AG04450 (cell line): ENCODE data around the gene HMGB3. TPM values are rescaled to one million over a fixed set of nuclear protein-coding genes. Genes with fewer than 3 reads are reported as not detected.

Experiments
- CTCF ChIA-PET: fragments of 300-600, 350-600 bp; formaldehyde crosslinking; extraction: SDS; loops from one replicate; lab custom pipeline; 2022; ENCODE audit warnings: antibody characterized with exemption, inconsistent platforms; lab: Charles Lee
- POLR2A ChIA-PET: fragments of 350-600 bp; formaldehyde crosslinking; extraction: SDS; loops from one replicate; lab custom pipeline; 2021; ENCODE audit warnings: antibody characterized with exemption, inconsistent platforms; lab: Yijun Ruan, JAX
- DNase-seq: peaks from one replicate; pipeline ENCODE4 v3.0.0-alpha.2; 2011; ENCODE audit warnings: low read depth, low spot score
- H3K27ac ChIP-seq: one replicate; pipeline ENCODE4 v1.5.1; 2012; ENCODE audit warnings: low read depth, low read length, control low read depth
- H3K27me3 ChIP-seq: one replicate; pipeline ENCODE4 v1.6.0; 2012; ENCODE audit warnings: low read length; ENCODE audit not compliant: control insufficient read depth, insufficient read depth
- H3K4me3 ChIP-seq: 2 replicates; pipeline ENCODE4 v1.5.1; 2011; ENCODE audit warnings: mild to moderate bottlenecking, low read depth, low read length, control low read depth
- H3K9me3 ChIP-seq: 2 replicates; pipeline ENCODE4 v1.5.1; 2012; ENCODE audit warnings: low read length; ENCODE audit not compliant: control insufficient read depth, insufficient read depth
- polyA plus RNA-seq: library from polyadenylated mRNA; depleted of rRNA; stranded (reverse); fragments of >200 nt; gene quantifications from 2 replicates; pipeline ENCODE4 v1.2.3, GENCODE V29; 2011
- TF ChIP-seq, protein P1 (sequence below): IDR thresholded peaks from 2 replicates; pipeline ENCODE4 v1.5.1; 2011; ENCODE audit warnings: low read depth, low read length, control low read depth, inconsistent platforms

Gene HMGB3
- polyA plus RNA-seq, 1 experiment = 21.1 TPM

DNA sequence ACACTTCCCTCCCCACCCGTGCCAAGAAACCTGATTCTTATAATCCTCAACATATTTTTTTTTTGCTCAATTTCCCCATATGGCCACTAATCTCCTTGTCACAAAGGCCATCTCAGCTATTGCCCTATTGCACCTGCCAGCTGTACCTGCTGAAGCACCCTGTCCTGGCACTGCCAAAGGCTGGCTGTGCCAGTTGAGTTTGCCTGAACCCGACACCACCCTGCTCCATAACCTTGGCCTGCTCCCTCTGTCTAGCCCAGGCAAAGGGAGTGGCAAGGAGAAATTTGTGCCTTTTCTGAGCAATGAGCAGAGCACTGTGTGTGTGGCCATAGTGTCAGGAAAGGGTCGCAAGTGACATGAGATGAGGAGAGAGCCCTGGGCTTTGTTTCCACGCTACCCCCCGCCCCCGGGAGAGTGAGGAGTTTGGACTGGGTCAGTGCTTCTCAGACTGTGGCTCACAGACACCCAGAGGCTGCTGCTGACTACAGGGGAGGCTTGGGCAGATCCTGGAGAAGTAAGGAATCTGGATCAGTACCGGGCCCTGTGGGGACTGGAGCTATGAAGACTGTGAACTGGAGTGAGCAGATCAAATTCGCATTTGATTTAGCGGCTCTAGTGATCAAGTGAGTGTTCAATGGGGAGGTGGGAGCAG lies 42.2 kb upstream of the HMGB3 start:
- TF ChIP-seq, protein P1, sequence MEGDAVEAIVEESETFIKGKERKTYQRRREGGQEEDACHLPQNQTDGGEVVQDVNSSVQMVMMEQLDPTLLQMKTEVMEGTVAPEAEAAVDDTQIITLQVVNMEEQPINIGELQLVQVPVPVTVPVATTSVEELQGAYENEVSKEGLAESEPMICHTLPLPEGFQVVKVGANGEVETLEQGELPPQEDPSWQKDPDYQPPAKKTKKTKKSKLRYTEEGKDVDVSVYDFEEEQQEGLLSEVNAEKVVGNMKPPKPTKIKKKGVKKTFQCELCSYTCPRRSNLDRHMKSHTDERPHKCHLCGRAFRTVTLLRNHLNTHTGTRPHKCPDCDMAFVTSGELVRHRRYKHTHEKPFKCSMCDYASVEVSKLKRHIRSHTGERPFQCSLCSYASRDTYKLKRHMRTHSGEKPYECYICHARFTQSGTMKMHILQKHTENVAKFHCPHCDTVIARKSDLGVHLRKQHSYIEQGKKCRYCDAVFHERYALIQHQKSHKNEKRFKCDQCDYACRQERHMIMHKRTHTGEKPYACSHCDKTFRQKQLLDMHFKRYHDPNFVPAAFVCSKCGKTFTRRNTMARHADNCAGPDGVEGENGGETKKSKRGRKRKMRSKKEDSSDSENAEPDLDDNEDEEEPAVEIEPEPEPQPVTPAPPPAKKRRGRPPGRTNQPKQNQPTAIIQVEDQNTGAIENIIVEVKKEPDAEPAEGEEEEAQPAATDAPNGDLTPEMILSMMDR = no peak
- Histone ChIP-seq H3K27ac (no peak overlapping the region), H3K9me3 (no peaks in the 10 kb centered on the region), H3K27me3 (no peaks in the 10 kb centered on the region), H3K4me3 (no peak overlapping the region)
- ChIA-PET POLR2A (no interaction called here), CTCF (interaction anchor here (1.4 kb wide), 1 partner anchor 169 kb away, joined by 3 read pairs; no protein-coding TSS in a partner anchor)
- DNase-seq = no peak

DNA sequence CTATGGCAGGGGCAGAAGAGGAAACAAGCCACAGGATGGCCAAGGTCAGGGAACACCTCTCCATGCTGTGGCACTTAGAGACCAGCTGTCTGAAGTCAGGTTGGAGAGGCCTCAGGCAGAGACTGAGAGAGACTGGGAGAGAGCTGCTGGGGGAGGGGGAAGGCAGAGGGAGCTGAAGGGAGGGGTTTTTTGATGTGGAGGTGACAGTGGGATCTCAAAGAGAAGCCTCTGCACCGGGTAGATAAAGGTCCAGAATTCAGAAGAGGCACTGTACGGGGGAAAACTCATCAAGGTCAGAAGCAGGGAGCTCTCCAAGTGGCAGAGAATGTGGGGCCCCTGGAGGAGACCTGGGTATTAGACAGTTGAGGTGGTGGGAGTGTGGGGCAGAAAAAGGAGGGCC lies 41.6 kb upstream of the HMGB3 start:
- POLR2A ChIA-PET = no interaction called here
- DNase-seq = no peak
- CTCF ChIA-PET = interaction anchor here (1.4 kb wide), 1 partner anchor 169 kb away, joined by 3 read pairs; no protein-coding TSS in a partner anchor
- no peaks in the 10 kb centered on the region for H3K27me3 ChIP-seq
- TF ChIP-seq, protein P1 = no peak
- H3K27ac ChIP-seq = no peak overlapping the region
- H3K4me3 ChIP-seq = no peak overlapping the region
- no peaks in the 10 kb centered on the region for H3K9me3 ChIP-seq

DNA sequence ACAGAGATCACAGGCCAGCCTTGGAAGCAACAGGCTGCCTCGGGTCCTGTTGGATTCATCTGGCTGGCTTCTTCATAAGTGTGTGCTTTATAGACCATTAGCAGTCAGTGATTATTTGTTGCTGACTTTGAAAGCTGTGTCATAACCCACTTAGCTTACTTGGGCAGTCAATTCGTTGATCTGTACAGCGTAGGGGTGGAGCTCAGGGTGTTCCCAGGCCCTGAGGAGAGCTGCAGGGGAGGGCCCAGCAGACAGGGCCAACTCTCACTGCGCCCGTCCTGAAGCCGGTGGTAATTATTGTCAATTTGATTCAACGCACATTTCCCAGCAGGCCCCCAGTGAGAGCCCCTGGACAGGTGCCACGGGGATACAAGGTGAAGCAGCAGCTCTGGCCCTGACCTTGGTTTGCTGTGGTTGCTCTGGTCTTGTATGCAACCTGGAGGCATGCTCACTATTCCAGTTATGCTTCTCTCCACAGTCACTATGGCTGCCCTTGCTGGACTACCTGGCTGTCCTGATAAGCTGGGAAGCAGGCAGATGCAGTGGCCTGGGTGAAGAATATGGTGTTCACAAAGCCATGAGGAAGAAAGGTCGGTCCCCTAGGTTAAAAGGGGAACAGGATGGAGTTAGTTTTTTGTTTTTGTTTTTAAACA lies 40.1 kb upstream of the HMGB3 start:
- POLR2A ChIA-PET = no interaction called here
- CTCF ChIA-PET = no interaction called here
- DNase-seq = no peak

DNA sequence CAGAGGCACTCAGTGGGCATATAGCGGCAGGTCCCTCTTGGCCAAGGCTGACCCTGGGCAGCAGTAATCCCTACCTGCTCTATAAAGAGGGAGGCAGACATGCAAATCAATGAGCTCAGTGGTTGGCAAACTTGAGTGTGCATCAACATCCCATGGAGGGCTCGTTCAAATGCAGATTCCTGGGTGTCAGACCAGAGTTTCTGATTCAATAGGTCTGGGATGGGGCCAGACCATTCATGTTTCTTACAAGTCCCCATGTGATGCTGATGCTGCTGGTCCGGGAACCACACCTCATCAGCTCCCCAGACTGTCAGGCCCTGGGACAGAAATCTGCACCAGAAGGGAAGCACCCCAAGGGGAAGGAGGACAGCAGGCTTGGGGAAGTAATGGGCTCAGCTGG lies 38.9 kb upstream of the HMGB3 start:
- POLR2A ChIA-PET = no interaction called here
- Histone ChIP-seq H3K4me3 (no peak overlapping the region), H3K27me3 (no peaks in the 10 kb centered on the region), H3K27ac (no peak overlapping the region), H3K9me3 (no peaks in the 10 kb centered on the region)
- TF ChIP-seq, protein P1 = no peak
- no peak for DNase-seq
- CTCF ChIA-PET = no interaction called here

More for the DNA sequence above, 40.1 kb upstream of the HMGB3 start:
- H3K27ac ChIP-seq = no peak overlapping the region
- TF ChIP-seq, protein P1 = no peak
- H3K9me3 ChIP-seq = no peaks in the 10 kb centered on the region
- no peaks in the 10 kb centered on the region for H3K27me3 ChIP-seq
- no peak overlapping the region for H3K4me3 ChIP-seq

DNA sequence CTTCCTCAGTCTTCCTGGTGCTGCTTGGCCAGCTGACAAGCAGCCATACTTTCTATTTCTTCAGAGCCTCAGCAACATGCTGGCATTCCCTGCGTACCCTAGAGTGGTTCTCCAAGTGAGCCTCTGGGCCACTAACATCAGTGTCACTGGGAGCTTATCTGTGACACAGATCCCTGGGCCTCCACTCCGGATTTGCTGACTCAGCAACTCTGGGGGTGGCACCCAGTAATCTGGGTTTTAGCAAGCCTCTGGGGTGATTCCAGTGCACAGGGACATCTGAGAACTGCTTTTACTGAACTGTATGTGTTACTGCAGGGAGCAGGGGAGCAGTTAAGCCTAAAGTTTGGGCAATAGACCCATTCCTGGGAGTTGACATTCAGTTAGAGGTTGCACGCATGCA lies 28.2 kb upstream of the HMGB3 start:
- no peak for DNase-seq
- TF ChIP-seq, protein P1 = no peak
- POLR2A ChIA-PET = no interaction called here
- no peaks in the 10 kb centered on the region for H3K27me3 ChIP-seq
- no peak overlapping the region for H3K27ac ChIP-seq
- no peak overlapping the region for H3K4me3 ChIP-seq
- CTCF ChIA-PET = no interaction called here
- H3K9me3 ChIP-seq = no peaks in the 10 kb centered on the region
